LNCaP clone FGC (cell line): ENCODE data around the gene USP24.

Experiments used
- DNase-seq: peaks from one replicate; pipeline ENCODE4 v3.0.0-alpha.2; 2011; ENCODE audit warnings: low read depth
- H3K4me3 ChIP-seq: 2 replicates; pipeline ENCODE4 v1.5.1; 2011; ENCODE audit warnings: mild to moderate bottlenecking, low read depth, low read length, control low read depth
- CTCF ChIP-seq: IDR thresholded peaks from 2 replicates; pipeline ENCODE4 v1.5.1; 2012; ENCODE audit warnings: mild to moderate bottlenecking; ENCODE audit not compliant: control insufficient read depth, insufficient read depth; ENCODE audit errors: extremely low read depth

USP24 gene

GRCh38 chr1:55164906-55165305, 50.3 kb downstream of the USP24 start:
- no peak for DNase-seq
- no peak overlapping the region for H3K4me3 ChIP-seq
- TF ChIP-seq CTCF: no peak

- no peak for TF ChIP-seq CTCF
- no peak overlapping the region for H3K4me3 ChIP-seq
- DNase-seq: no peak
Measured at GRCh38 chr1:55159571-55159970, 55.6 kb downstream of the USP24 start.

GRCh38 chr1:55156608-55157007, 58.6 kb downstream of the USP24 start:
- H3K4me3 ChIP-seq: no peak overlapping the region
- no peak for DNase-seq
- TF ChIP-seq CTCF: no peak

GRCh38 chr1:55156093-55156492, 59.1 kb downstream of the USP24 start:
- no peak overlapping the region for H3K4me3 ChIP-seq
- no peak for DNase-seq
- no peak for TF ChIP-seq CTCF

- no peak overlapping the region for H3K4me3 ChIP-seq
- peak; percentile 75 for DNase-seq
- no peak for TF ChIP-seq CTCF
Measured at GRCh38 chr1:55155522-55155921, 59.6 kb downstream of the USP24 start.

- no peak overlapping the region for H3K4me3 ChIP-seq
- no peak for DNase-seq
- TF ChIP-seq CTCF: no peak
Measured at GRCh38 chr1:55154616-55155015, 60.5 kb downstream of the USP24 start.

- no peak for TF ChIP-seq CTCF
- DNase-seq: no peak
- H3K4me3 ChIP-seq: no peak overlapping the region
Measured at GRCh38 chr1:55153031-55153430, 62.1 kb downstream of the USP24 start.
